ENCODE data around the gene WTAP.
"Not testable (repeated sequence)": the region's sequence is repeated elsewhere in the genome, so short reads cannot be mapped to it uniquely, and the experiment has no call there.

The WTAP gene

GRCh38 chr6:159700970-159701369 is 26.3 kb upstream of the WTAP start:
- Histone ChIP-seq H3K9me3 (replicated peaks; ENCODE audit: insufficient read depth, low read length) (no peaks in the 10 kb centered on the region), H3K79me2 (ENCODE audit: low read length) (no peaks in the 10 kb centered on the region), H3K4me2 (ENCODE audit: low read depth, low read length) (no peak overlapping the region), H3K9me2 (replicated peaks; ENCODE audit: insufficient read depth, low read length) (no peaks in the 10 kb centered on the region), H2AFZ (ENCODE audit: low read length) (no peak overlapping the region), H3K27me3 (replicated peaks; ENCODE audit: insufficient read depth, low read length) (no peaks in the 10 kb centered on the region), H3K4me3 (ENCODE audit: low read length) (no peak overlapping the region), H3F3A (ENCODE audit: insufficient read depth, low read length) (no peaks in the 10 kb centered on the region), H3K4me1 (ENCODE audit: low read length) (no peaks in the 10 kb centered on the region), H3K36me3 (replicated peaks; ENCODE audit: insufficient read depth, low read length) (no peaks in the 10 kb centered on the region), H4K20me1 (ENCODE audit: insufficient read depth, low read length) (no peaks in the 10 kb centered on the region), H3K27ac (ENCODE audit: low read length) (no peak overlapping the region), H3K9ac (ENCODE audit: low read length) (no peak overlapping the region)
- no peak for DNase-seq
- TF ChIP-seq EZH2 (optimal IDR thresholded peaks at IDR 0.05; ENCODE audit: low read depth, low read length) (no peak), EZH2phosphoT487 (IDR thresholded peaks at IDR 0.05; ENCODE audit: low read length) (no peak)
- TF ChIP-seq, protein P1, sequence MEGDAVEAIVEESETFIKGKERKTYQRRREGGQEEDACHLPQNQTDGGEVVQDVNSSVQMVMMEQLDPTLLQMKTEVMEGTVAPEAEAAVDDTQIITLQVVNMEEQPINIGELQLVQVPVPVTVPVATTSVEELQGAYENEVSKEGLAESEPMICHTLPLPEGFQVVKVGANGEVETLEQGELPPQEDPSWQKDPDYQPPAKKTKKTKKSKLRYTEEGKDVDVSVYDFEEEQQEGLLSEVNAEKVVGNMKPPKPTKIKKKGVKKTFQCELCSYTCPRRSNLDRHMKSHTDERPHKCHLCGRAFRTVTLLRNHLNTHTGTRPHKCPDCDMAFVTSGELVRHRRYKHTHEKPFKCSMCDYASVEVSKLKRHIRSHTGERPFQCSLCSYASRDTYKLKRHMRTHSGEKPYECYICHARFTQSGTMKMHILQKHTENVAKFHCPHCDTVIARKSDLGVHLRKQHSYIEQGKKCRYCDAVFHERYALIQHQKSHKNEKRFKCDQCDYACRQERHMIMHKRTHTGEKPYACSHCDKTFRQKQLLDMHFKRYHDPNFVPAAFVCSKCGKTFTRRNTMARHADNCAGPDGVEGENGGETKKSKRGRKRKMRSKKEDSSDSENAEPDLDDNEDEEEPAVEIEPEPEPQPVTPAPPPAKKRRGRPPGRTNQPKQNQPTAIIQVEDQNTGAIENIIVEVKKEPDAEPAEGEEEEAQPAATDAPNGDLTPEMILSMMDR (IDR thresholded peaks at IDR 0.05; ENCODE audit: low read length) = no peak

- DNase-seq = no peak
These were observed 25.8 kb upstream of the WTAP start for GRCh38 chr6:159701413-159701999.

DNA sequence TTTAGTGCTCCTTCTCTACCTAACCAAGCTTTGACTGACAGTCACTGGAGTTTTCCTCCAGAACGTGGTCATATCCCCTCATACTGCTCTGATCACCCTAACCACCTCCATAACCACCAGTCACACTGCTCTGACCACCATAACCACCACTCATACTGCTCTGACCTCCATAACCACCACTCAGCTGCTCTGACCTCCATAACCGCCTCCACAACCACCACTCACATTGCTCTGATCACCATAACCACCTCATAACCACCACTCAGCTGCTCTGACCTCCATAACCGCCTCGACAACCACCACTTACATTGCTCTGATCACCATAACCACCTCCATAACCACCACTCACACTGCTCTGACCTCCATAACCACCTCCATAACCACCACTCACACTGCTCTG is 16.7 kb upstream of the WTAP start:
- not testable (repeated sequence) for H4K20me1 ChIP-seq (ENCODE audit: insufficient read depth, low read length); H2AFZ ChIP-seq (ENCODE audit: low read length); H3K9me3 ChIP-seq (replicated peaks; ENCODE audit: insufficient read depth, low read length); H3K36me3 ChIP-seq (replicated peaks; ENCODE audit: insufficient read depth, low read length); DNase-seq; H3K27ac ChIP-seq (ENCODE audit: low read length); H3K27me3 ChIP-seq (replicated peaks; ENCODE audit: insufficient read depth, low read length); H3K4me2 ChIP-seq (ENCODE audit: low read depth, low read length); H3K9me2 ChIP-seq (replicated peaks; ENCODE audit: insufficient read depth, low read length); H3K4me1 ChIP-seq (ENCODE audit: low read length); H3F3A ChIP-seq (ENCODE audit: insufficient read depth, low read length); H3K79me2 ChIP-seq (ENCODE audit: low read length); H3K9ac ChIP-seq (ENCODE audit: low read length); H3K4me3 ChIP-seq (ENCODE audit: low read length)

More at GRCh38 chr6:159701413-159701999, 25.8 kb upstream of the WTAP start:
- Histone ChIP-seq H3K27ac (ENCODE audit: low read length) (no peak overlapping the region), H3K9me2 (replicated peaks; ENCODE audit: insufficient read depth, low read length) (no peaks in the 10 kb centered on the region), H2AFZ (ENCODE audit: low read length) (no peak overlapping the region), H3K79me2 (ENCODE audit: low read length) (no peaks in the 10 kb centered on the region), H3K4me2 (ENCODE audit: low read depth, low read length) (no peak overlapping the region), H3K4me3 (ENCODE audit: low read length) (no peak overlapping the region), H4K20me1 (ENCODE audit: insufficient read depth, low read length) (no peaks in the 10 kb centered on the region), H3F3A (ENCODE audit: insufficient read depth, low read length) (no peaks in the 10 kb centered on the region), H3K27me3 (replicated peaks; ENCODE audit: insufficient read depth, low read length) (no peaks in the 10 kb centered on the region), H3K4me1 (ENCODE audit: low read length) (no peaks in the 10 kb centered on the region), H3K9me3 (replicated peaks; ENCODE audit: insufficient read depth, low read length) (no peaks in the 10 kb centered on the region), H3K9ac (ENCODE audit: low read length) (no peak overlapping the region), H3K36me3 (replicated peaks; ENCODE audit: insufficient read depth, low read length) (no peaks in the 10 kb centered on the region)
- TF ChIP-seq EZH2phosphoT487 (IDR thresholded peaks at IDR 0.05; ENCODE audit: low read length) (no peak), EZH2 (optimal IDR thresholded peaks at IDR 0.05; ENCODE audit: low read depth, low read length) (no peak)
- TF ChIP-seq, protein P1 (IDR thresholded peaks at IDR 0.05; ENCODE audit: low read length) = no peak

- H3F3A ChIP-seq (ENCODE audit: insufficient read depth, low read length); H3K4me3 ChIP-seq (ENCODE audit: low read length); H3K4me2 ChIP-seq (ENCODE audit: low read depth, low read length); H2AFZ ChIP-seq (ENCODE audit: low read length); H4K20me1 ChIP-seq (ENCODE audit: insufficient read depth, low read length); H3K4me1 ChIP-seq (ENCODE audit: low read length); H3K79me2 ChIP-seq (ENCODE audit: low read length); DNase-seq; H3K36me3 ChIP-seq (replicated peaks; ENCODE audit: insufficient read depth, low read length); H3K27me3 ChIP-seq (replicated peaks; ENCODE audit: insufficient read depth, low read length); H3K9ac ChIP-seq (ENCODE audit: low read length); H3K9me3 ChIP-seq (replicated peaks; ENCODE audit: insufficient read depth, low read length); H3K9me2 ChIP-seq (replicated peaks; ENCODE audit: insufficient read depth, low read length); H3K27ac ChIP-seq (ENCODE audit: low read length): not testable (repeated sequence)
These were observed 14.9 kb upstream of the WTAP start for GRCh38 chr6:159712389-159712788.
